ENCODE measurements around the gene SLC5A2. TPM values are rescaled to one million over a fixed set of nuclear protein-coding genes. Genes with fewer than 3 reads are reported as not detected.
"Not testable (repeated sequence)": the region's sequence is repeated elsewhere in the genome, so short reads cannot be mapped to it uniquely, and the experiment has no call there.

Gene SLC5A2
- total and polyA plus RNA-seq, 4 experiments from 2014 or later = 0.12 to 4.5 (median 2.8) TPM

GRCh38 chr16:31498493-31498892 lies 15.6 kb downstream of the SLC5A2 start:
- Histone ChIP-seq H3K4me1 (ENCODE audit: insufficient read depth, low read length) (no peaks in the 10 kb centered on the region), H3K36me3 (ENCODE audit: insufficient read depth, low read length) (peaks cover 23% of the 10 kb centered on the region), H3K4me3 (ENCODE audit: low read length in 2 of 2) (no peak overlapping the region), H3K27ac (ENCODE audit: low read depth, low read length) (no peak overlapping the region), H3K27me3 (ENCODE audit: insufficient read depth, low read length) (no peaks in the 10 kb centered on the region), H3K9me3 (ENCODE audit: control insufficient read depth in 1 of 2, low read length in 2 of 2) (no peaks in the 10 kb centered on the region)
- H3K9me3 Mint-ChIP-seq = no peaks in the 10 kb centered on the region
- ChIA-PET CTCF (ENCODE audit: partially characterized antibody) (interaction anchor here (1.2 kb wide), 1 partner anchor 38 kb away, joined by 5 read pairs; no protein-coding TSS in a partner anchor), POLR2A (ENCODE audit: partially characterized antibody) (interaction anchor here (1.1 to 4.0 kb wide), 2 partner anchors 8 to 10 kb away, joined by 3 to 15 read pairs; partner anchors contain the start of gene RUSF1)
- peaks cover 0 to 12% (median 2%) of the 10 kb centered on the region in 4 donors for H3K4me1 Mint-ChIP-seq
- no peaks in the 10 kb centered on the region for H3K27me3 Mint-ChIP-seq
- H3K27ac Mint-ChIP-seq = peak overlapping the region in 1 of 7 donors; percentile 29
- no peak for DNase-seq
- intact Hi-C loops (cut with micrococcal nuclease) = no loop called here
- peaks cover 22 to 44% of the 10 kb centered on the region in 2 donors for H3K36me3 Mint-ChIP-seq
- no peak overlapping the region for H3K4me3 Mint-ChIP-seq

GRCh38 chr16:31499928-31500327 lies 17.0 kb downstream of the SLC5A2 start:
- peaks cover 23% of the 10 kb centered on the region for H3K36me3 ChIP-seq (ENCODE audit: insufficient read depth, low read length)
- POLR2A ChIA-PET (ENCODE audit: partially characterized antibody) = interaction anchor here (1.4 to 4.0 kb wide), 2 partner anchors 8 to 12 kb away, joined by 6 to 15 read pairs; partner anchors contain the start of gene RUSF1
- no peak overlapping the region for H3K4me3 ChIP-seq (ENCODE audit: low read length in 2 of 2)

GRCh38 chr16:31501226-31501965 lies 18.5 kb downstream of the SLC5A2 start:
- Histone ChIP-seq H3K27ac (ENCODE audit: low read depth, low read length) (no peak overlapping the region), H3K36me3 (ENCODE audit: insufficient read depth, low read length) (peaks cover 23% of the 10 kb centered on the region), H3K9me3 (ENCODE audit: control insufficient read depth in 1 of 2, low read length in 2 of 2) (no peaks in the 10 kb centered on the region), H3K4me1 (ENCODE audit: insufficient read depth, low read length) (peaks cover 7% of the 10 kb centered on the region), H3K27me3 (ENCODE audit: insufficient read depth, low read length) (no peaks in the 10 kb centered on the region), H3K4me3 (ENCODE audit: low read length in 2 of 2) (no peak overlapping the region)
- H3K9me3 Mint-ChIP-seq = no peaks in the 10 kb centered on the region
- no peaks in the 10 kb centered on the region for H3K27me3 Mint-ChIP-seq
- POLR2A ChIA-PET (ENCODE audit: partially characterized antibody) = interaction anchor here (0.9 to 1.4 kb wide), 3 partner anchors 9 to 42 kb away, joined by 3 to 6 read pairs (median 3); partner anchors contain the start of gene ARMC5
- intact Hi-C loops (cut with micrococcal nuclease) = no loop called here
- H3K36me3 Mint-ChIP-seq = peaks cover 22 to 47% of the 10 kb centered on the region in 2 donors
- CTCF ChIA-PET (ENCODE audit: partially characterized antibody) = interaction anchor here (0.8 to 1.0 kb wide), 2 partner anchors 16 to 43 kb away, joined by 3 read pairs; no protein-coding TSS in a partner anchor
- peak overlapping the region in 2 of 7 donors; percentile 7 to 61 for H3K27ac Mint-ChIP-seq
- H3K4me3 Mint-ChIP-seq = no peak overlapping the region
- H3K4me1 Mint-ChIP-seq = peaks cover 7 to 27% (median 17%) of the 10 kb centered on the region in 4 donors
- DNase-seq = no peak

More at GRCh38 chr16:31499928-31500327, 17.0 kb downstream of the SLC5A2 start:
- Histone ChIP-seq H3K4me1 (ENCODE audit: insufficient read depth, low read length) (no peaks in the 10 kb centered on the region), H3K27me3 (ENCODE audit: insufficient read depth, low read length) (no peaks in the 10 kb centered on the region), H3K9me3 (ENCODE audit: control insufficient read depth in 1 of 2, low read length in 2 of 2) (no peaks in the 10 kb centered on the region), H3K27ac (ENCODE audit: low read depth, low read length) (no peak overlapping the region)
- peaks cover 22 to 48% of the 10 kb centered on the region in 2 donors for H3K36me3 Mint-ChIP-seq
- intact Hi-C loops (cut with micrococcal nuclease) = no loop called here
- CTCF ChIA-PET (ENCODE audit: partially characterized antibody) = interaction anchor here (1.0 kb wide), 1 partner anchor 39 kb away, joined by 3 read pairs; no protein-coding TSS in a partner anchor
- H3K4me1 Mint-ChIP-seq = peaks cover 3 to 12% (median 5%) of the 10 kb centered on the region in 4 donors
- H3K27ac Mint-ChIP-seq = no peak overlapping the region
- DNase-seq = no peak
- H3K9me3 Mint-ChIP-seq = no peaks in the 10 kb centered on the region
- H3K27me3 Mint-ChIP-seq = no peaks in the 10 kb centered on the region
- no peak overlapping the region for H3K4me3 Mint-ChIP-seq

- Mint-ChIP-seq H3K27me3 (no peaks in the 10 kb centered on the region), H3K4me3 (no peak overlapping the region), H3K36me3 (peaks cover 22 to 47% of the 10 kb centered on the region in 2 donors), H3K4me1 (peaks cover 8 to 30% (median 20%) of the 10 kb centered on the region in 4 donors), H3K9me3 (no peaks in the 10 kb centered on the region), H3K27ac (peak overlapping the region in 2 of 7 donors; percentile 7 to 61)
- Histone ChIP-seq H3K27me3 (ENCODE audit: insufficient read depth, low read length) (no peaks in the 10 kb centered on the region), H3K4me1 (ENCODE audit: insufficient read depth, low read length) (peaks cover 13% of the 10 kb centered on the region), H3K27ac (ENCODE audit: low read depth, low read length) (no peak overlapping the region), H3K9me3 (ENCODE audit: control insufficient read depth in 1 of 2, low read length in 2 of 2) (no peaks in the 10 kb centered on the region), H3K4me3 (ENCODE audit: low read length in 2 of 2) (no peak overlapping the region), H3K36me3 (ENCODE audit: insufficient read depth, low read length) (peaks cover 23% of the 10 kb centered on the region)
- intact Hi-C loops (cut with micrococcal nuclease) = no loop called here
- ChIA-PET CTCF (ENCODE audit: partially characterized antibody) (interaction anchor here (1.4 kb wide), 1 partner anchor 59 kb away, joined by 3 read pairs; the partner anchor contains the start of gene ZNF843), POLR2A (ENCODE audit: partially characterized antibody) (interaction anchor here (1.0 kb wide), 1 partner anchor 9 kb away, joined by 3 read pairs; no protein-coding TSS in a partner anchor)
- DNase-seq = no peak
These were observed 19.0 kb downstream of the SLC5A2 start for GRCh38 chr16:31501966-31502348.

GRCh38 chr16:31502981-31503380 lies 20.1 kb downstream of the SLC5A2 start:
- Histone ChIP-seq H3K4me1 (ENCODE audit: insufficient read depth, low read length) (peaks cover 20% of the 10 kb centered on the region), H3K27me3 (ENCODE audit: insufficient read depth, low read length) (no peaks in the 10 kb centered on the region), H3K36me3 (ENCODE audit: insufficient read depth, low read length) (peaks cover 19% of the 10 kb centered on the region), H3K27ac (ENCODE audit: low read depth, low read length) (no peak overlapping the region), H3K4me3 (ENCODE audit: low read length in 2 of 2) (no peak overlapping the region), H3K9me3 (ENCODE audit: control insufficient read depth in 1 of 2, low read length in 2 of 2) (no peaks in the 10 kb centered on the region)
- no peak for DNase-seq
- H3K36me3 Mint-ChIP-seq = peaks cover 12 to 45% of the 10 kb centered on the region in 2 donors
- no peak overlapping the region for H3K4me3 Mint-ChIP-seq
- no peaks in the 10 kb centered on the region for H3K9me3 Mint-ChIP-seq
- no peaks in the 10 kb centered on the region for H3K27me3 Mint-ChIP-seq
- ChIA-PET CTCF (ENCODE audit: partially characterized antibody) (interaction anchor here (1.4 kb wide), 1 partner anchor 60 kb away, joined by 3 read pairs; the partner anchor contains the start of gene ZNF843), POLR2A (ENCODE audit: partially characterized antibody) (interaction anchor here (0.9 kb wide), 1 partner anchor 26 kb away, joined by 4 read pairs; no protein-coding TSS in a partner anchor)
- H3K4me1 Mint-ChIP-seq = peaks cover 13 to 39% (median 27%) of the 10 kb centered on the region in 4 donors
- H3K27ac Mint-ChIP-seq = peak overlapping the region in 2 of 7 donors; percentile 43 to 82
- intact Hi-C loops (cut with micrococcal nuclease) = no loop called here

- H3K27me3 Mint-ChIP-seq; H3K4me3 ChIP-seq (ENCODE audit: low read length in 2 of 2); DNase-seq; H3K4me3 Mint-ChIP-seq; H3K27me3 ChIP-seq (ENCODE audit: insufficient read depth, low read length); intact Hi-C loops (cut with micrococcal nuclease); H3K27ac ChIP-seq (ENCODE audit: low read depth, low read length); H3K9me3 ChIP-seq (ENCODE audit: control insufficient read depth in 1 of 2, low read length in 2 of 2); H3K9me3 Mint-ChIP-seq: not testable (repeated sequence)
- Mint-ChIP-seq H3K36me3 (peaks cover 11 to 47% of the 10 kb centered on the region in 2 donors), H3K4me1 (peaks cover 13 to 42% (median 29%) of the 10 kb centered on the region in 4 donors), H3K27ac (peak overlapping the region in 1 of 7 donors; percentile 60)
- CTCF ChIA-PET (ENCODE audit: partially characterized antibody) = interaction anchor here (0.6 to 1.4 kb wide), 2 partner anchors 12 to 61 kb away, joined by 3 read pairs; partner anchors contain the start of gene ZNF843
- H3K36me3 ChIP-seq (ENCODE audit: insufficient read depth, low read length) = peaks cover 14% of the 10 kb centered on the region
- POLR2A ChIA-PET (ENCODE audit: partially characterized antibody) = interaction anchor here (0.6 to 0.9 kb wide), 2 partner anchors 26 to 83 kb away, joined by 3 to 4 read pairs; no protein-coding TSS in a partner anchor
- peaks cover 20% of the 10 kb centered on the region for H3K4me1 ChIP-seq (ENCODE audit: insufficient read depth, low read length)
These were observed 20.6 kb downstream of the SLC5A2 start for GRCh38 chr16:31503555-31503954.

GRCh38 chr16:31504159-31504558 lies 21.2 kb downstream of the SLC5A2 start:
- Mint-ChIP-seq H3K9me3 (no peaks in the 10 kb centered on the region), H3K4me1 (peaks cover 17 to 48% (median 35%) of the 10 kb centered on the region in 4 donors), H3K27ac (peak overlapping the region in 3 of 7 donors; percentile 25 to 91 (median 78)), H3K36me3 (peaks cover 5 to 44% of the 10 kb centered on the region in 2 donors), H3K4me3 (no peak overlapping the region), H3K27me3 (no peaks in the 10 kb centered on the region)
- no peak for DNase-seq
- Histone ChIP-seq H3K27ac (ENCODE audit: low read depth, low read length) (no peak overlapping the region), H3K36me3 (ENCODE audit: insufficient read depth, low read length) (peaks cover 8% of the 10 kb centered on the region), H3K4me3 (ENCODE audit: low read length in 2 of 2) (no peak overlapping the region), H3K27me3 (ENCODE audit: insufficient read depth, low read length) (no peaks in the 10 kb centered on the region), H3K9me3 (ENCODE audit: control insufficient read depth in 1 of 2, low read length in 2 of 2) (no peaks in the 10 kb centered on the region), H3K4me1 (ENCODE audit: insufficient read depth, low read length) (peaks cover 26% of the 10 kb centered on the region)
- CTCF ChIA-PET (ENCODE audit: partially characterized antibody) = no interaction called here
- POLR2A ChIA-PET (ENCODE audit: partially characterized antibody) = interaction anchor here (0.6 kb wide), 1 partner anchor 84 kb away, joined by 3 read pairs; no protein-coding TSS in a partner anchor
- intact Hi-C loops (cut with micrococcal nuclease) = no loop called here
